Subcutaneous abdominal adipose tissue (tissue), 5 donors: ENCODE results near the gene LCMT1.
"Not testable (repeated sequence)": the region's sequence is repeated elsewhere in the genome, so short reads cannot be mapped to it uniquely, and the experiment has no call there.

ENCODE experiments used
- H3K27ac ChIP-seq: one replicate; pipeline ENCODE4 v1.7.0; 2013; ENCODE audit warnings: low read depth, mild to moderate bottlenecking, inconsistent platforms, low read length, moderate library complexity
- H3K27me3 ChIP-seq, 5 donors: one replicate each; pipeline ENCODE4 v1.7.0; 2013; ENCODE audit warnings: low read length in 5 of 5, inconsistent platforms in 1 of 5; ENCODE audit not compliant: control insufficient read depth in 5 of 5, insufficient read depth in 4 of 5
- H3K36me3 ChIP-seq, 5 donors: one replicate each; pipeline ENCODE4 v1.7.0; 2013; ENCODE audit warnings: low read length in 5 of 5; ENCODE audit not compliant: control insufficient read depth in 5 of 5, insufficient read depth in 5 of 5
- H3K4me1 ChIP-seq, 5 donors: one replicate each; pipeline ENCODE4 v1.7.0; 2013; ENCODE audit warnings: low read length in 5 of 5, mild to moderate bottlenecking in 3 of 5, moderate library complexity in 1 of 5; ENCODE audit not compliant: control insufficient read depth in 5 of 5, insufficient read depth in 5 of 5
- H3K4me3 ChIP-seq, 5 donors: one replicate each; pipeline ENCODE4 v1.7.0; 2013; ENCODE audit warnings: low read length in 5 of 5, low read depth in 1 of 5
- H3K9ac ChIP-seq, 5 donors: one replicate each; pipeline ENCODE4 v1.7.0; 2013; ENCODE audit warnings: low read length in 5 of 5, mild to moderate bottlenecking in 4 of 5, moderate library complexity in 3 of 5
- H3K9me3 ChIP-seq, 5 donors: one replicate each; pipeline ENCODE4 v1.7.0; 2013; ENCODE audit warnings: low read length in 5 of 5; ENCODE audit not compliant: control insufficient read depth in 5 of 5
- donor health status: healthy.
- donor health status: healthy.
- donor health status: healthy.
- donor health status: healthy.
- donor health status: healthy.

The LCMT1 gene

DNA sequence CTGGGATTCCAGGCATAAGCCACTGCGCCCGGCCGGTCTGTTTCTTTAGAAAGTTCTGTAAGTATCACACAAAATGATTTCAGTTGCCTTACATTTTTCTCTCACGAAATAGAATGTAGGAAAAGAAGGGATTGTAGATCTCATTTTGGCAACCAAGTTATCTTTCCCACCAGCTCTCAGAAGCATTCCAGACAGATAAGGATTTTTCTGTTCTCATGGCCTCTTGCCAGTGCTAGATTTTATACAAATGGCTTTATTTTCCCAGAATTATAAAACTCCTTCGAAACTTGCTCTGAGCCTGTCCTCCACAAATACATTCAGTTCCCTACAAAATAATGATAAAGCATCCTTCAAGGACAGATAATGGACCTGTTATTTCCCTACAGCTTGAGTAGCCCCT lies 46.9 kb downstream of the LCMT1 start:
- H3K4me1 ChIP-seq = peaks cover 0 to 16% (median 4%) of the 10 kb centered on the region in 5 donors
- H3K9ac ChIP-seq = no peak overlapping the region
- H3K9me3 ChIP-seq = no peaks in the 10 kb centered on the region
- H3K4me3 ChIP-seq = no peak overlapping the region
- H3K27me3 ChIP-seq = no peaks in the 10 kb centered on the region
- peaks cover 10 to 75% (median 35%) of the 10 kb centered on the region in 5 donors for H3K36me3 ChIP-seq
- no peak overlapping the region for H3K27ac ChIP-seq

- Histone ChIP-seq H3K27me3 (no peaks in the 10 kb centered on the region), H3K9ac (no peak overlapping the region), H3K4me1 (no peaks in the 10 kb centered on the region), H3K27ac (no peak overlapping the region), H3K4me3 (no peak overlapping the region), H3K9me3 (no peaks in the 10 kb centered on the region), H3K36me3 (peaks cover 17 to 89% (median 57%) of the 10 kb centered on the region in 5 donors)
Measured at GRCh38 chr16:25161753-25162367, 50.3 kb downstream of the LCMT1 start.

- Histone ChIP-seq H3K4me1 (no peaks in the 10 kb centered on the region), H3K4me3 (no peak overlapping the region), H3K27me3 (no peaks in the 10 kb centered on the region), H3K9me3 (no peaks in the 10 kb centered on the region), H3K9ac (no peak overlapping the region), H3K36me3 (peaks cover 23 to 86% (median 64%) of the 10 kb centered on the region in 5 donors), H3K27ac (no peak overlapping the region)
Measured at GRCh38 chr16:25163683-25164082, 52.1 kb downstream of the LCMT1 start.

- no peaks in the 10 kb centered on the region for H3K9me3 ChIP-seq
- no peak overlapping the region for H3K27ac ChIP-seq
- H3K36me3 ChIP-seq = peaks cover 28 to 87% (median 71%) of the 10 kb centered on the region in 5 donors
Measured at GRCh38 chr16:25165284-25165683, 53.7 kb downstream of the LCMT1 start.

DNA sequence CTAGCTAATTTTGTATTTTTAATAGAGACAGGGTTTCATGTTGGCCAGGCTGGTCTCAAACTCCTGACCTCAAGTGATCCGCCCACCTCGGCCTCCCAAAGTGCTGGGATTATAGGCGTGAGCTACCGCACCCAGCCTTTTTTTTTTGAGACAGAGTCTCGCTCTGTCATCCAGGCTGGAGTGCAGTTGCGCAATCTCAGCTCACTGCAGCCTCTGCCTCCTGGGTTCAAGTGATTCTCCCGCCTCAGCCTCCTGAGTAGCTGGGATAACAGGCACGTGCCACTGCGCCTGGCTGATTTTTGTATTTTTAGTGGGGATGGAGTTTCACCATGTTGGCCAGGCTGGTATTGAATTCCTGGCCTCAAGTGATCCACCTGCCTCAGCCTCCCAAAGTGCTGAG lies 56.4 kb downstream of the LCMT1 start:
- peaks cover 29 to 93% (median 82%) of the 10 kb centered on the region in 5 donors for H3K36me3 ChIP-seq
- not testable (repeated sequence) for H3K27me3 ChIP-seq, H3K4me1 ChIP-seq

More at GRCh38 chr16:25165284-25165683, 53.7 kb downstream of the LCMT1 start:
- Histone ChIP-seq H3K9ac (no peak overlapping the region), H3K4me1 (no peaks in the 10 kb centered on the region), H3K4me3 (no peak overlapping the region), H3K27me3 (no peaks in the 10 kb centered on the region)

DNA sequence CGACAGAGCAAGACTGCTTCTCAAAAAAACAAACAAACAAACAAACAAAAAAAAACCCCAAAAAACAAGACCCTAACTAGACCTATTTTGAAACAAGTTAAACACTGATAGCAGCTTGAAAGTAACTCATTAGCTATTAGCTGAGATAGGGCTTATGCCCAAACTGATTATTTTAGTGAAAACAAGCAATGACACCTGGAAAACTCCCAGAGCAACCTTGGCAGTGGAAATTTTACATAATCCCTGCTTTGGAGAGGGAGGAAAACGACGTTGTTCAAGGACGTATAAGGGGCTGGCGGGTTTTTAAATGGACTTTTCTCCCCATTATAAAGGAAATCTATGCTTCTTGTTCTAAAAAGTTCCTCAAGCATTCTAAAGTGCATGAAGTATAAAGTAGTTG lies 59.8 kb downstream of the LCMT1 start:
- Histone ChIP-seq H3K9ac (no peak overlapping the region), H3K4me3 (no peak overlapping the region), H3K9me3 (no peaks in the 10 kb centered on the region), H3K27me3 (no peaks in the 10 kb centered on the region), H3K36me3 (peaks cover 34 to 88% (median 68%) of the 10 kb centered on the region in 5 donors), H3K4me1 (no peaks in the 10 kb centered on the region), H3K27ac (no peak overlapping the region)

More for the DNA sequence above, 56.4 kb downstream of the LCMT1 start:
- not testable (repeated sequence) for H3K4me3 ChIP-seq, H3K9me3 ChIP-seq, H3K9ac ChIP-seq, H3K27ac ChIP-seq

- H3K27ac ChIP-seq = no peak overlapping the region
- no peaks in the 10 kb centered on the region for H3K27me3 ChIP-seq
- H3K9ac ChIP-seq = no peak overlapping the region
- H3K9me3 ChIP-seq = no peaks in the 10 kb centered on the region
- peaks cover 0 to 5% (median 4%) of the 10 kb centered on the region in 5 donors for H3K4me1 ChIP-seq
- no peak overlapping the region for H3K4me3 ChIP-seq
- peaks cover 29 to 78% (median 57%) of the 10 kb centered on the region in 5 donors for H3K36me3 ChIP-seq
Measured at GRCh38 chr16:25172831-25173230, 61.3 kb downstream of the LCMT1 start.

DNA sequence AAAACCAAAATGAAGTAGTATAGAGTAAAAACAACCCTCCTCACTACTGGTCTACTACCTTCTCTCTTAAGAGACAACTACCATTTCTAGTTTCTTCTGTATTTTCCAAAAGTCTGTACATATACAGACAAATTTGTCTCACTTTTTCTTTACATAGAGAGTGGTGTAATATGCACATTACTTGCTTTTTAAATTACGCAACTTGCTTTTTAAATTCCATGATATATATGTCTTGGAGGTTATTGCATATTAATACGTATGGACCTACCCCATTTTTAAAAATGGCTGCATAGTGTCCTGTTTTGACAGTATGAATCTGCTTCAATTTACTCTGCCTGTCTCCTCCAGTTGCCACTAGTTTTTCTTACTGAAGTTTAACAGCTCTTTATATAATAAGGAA lies 62.7 kb downstream of the LCMT1 start:
- Histone ChIP-seq H3K9me3 (no peaks in the 10 kb centered on the region), H3K27ac (no peak overlapping the region), H3K9ac (no peak overlapping the region), H3K4me3 (no peak overlapping the region), H3K4me1 (peaks cover 0 to 14% (median 12%) of the 10 kb centered on the region in 5 donors), H3K36me3 (peaks cover 25 to 76% (median 57%) of the 10 kb centered on the region in 5 donors), H3K27me3 (no peaks in the 10 kb centered on the region)

GRCh38 chr16:25176136-25176535 lies 64.6 kb downstream of the LCMT1 start:
- no peaks in the 10 kb centered on the region for H3K27me3 ChIP-seq
- H3K4me3 ChIP-seq = no peak overlapping the region
- peaks cover 21 to 59% (median 42%) of the 10 kb centered on the region in 5 donors for H3K36me3 ChIP-seq
- H3K9ac ChIP-seq = no peak overlapping the region
- peaks cover 0 to 14% (median 12%) of the 10 kb centered on the region in 5 donors for H3K4me1 ChIP-seq
- no peak overlapping the region for H3K27ac ChIP-seq
- H3K9me3 ChIP-seq = no peaks in the 10 kb centered on the region

DNA sequence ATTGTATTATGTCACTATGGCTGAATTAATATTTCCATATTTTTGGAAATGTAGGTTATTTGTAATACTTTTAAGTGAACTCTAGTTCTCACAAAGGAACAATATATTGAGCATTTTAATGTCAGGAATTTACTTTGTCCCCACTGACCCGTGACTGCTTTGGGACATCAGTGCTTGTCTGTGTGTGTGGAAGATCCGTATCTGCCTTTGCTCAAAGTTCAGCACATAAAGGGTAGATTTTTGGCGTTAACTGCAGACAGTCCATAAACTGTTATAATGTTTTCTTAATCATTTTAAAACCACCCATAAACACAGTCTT lies 65.9 kb downstream of the LCMT1 start:
- Histone ChIP-seq H3K9ac (no peak overlapping the region), H3K4me1 (peaks cover 0 to 14% (median 12%) of the 10 kb centered on the region in 5 donors), H3K27me3 (no peaks in the 10 kb centered on the region), H3K36me3 (peaks cover 12 to 47% (median 32%) of the 10 kb centered on the region in 5 donors), H3K27ac (no peak overlapping the region), H3K9me3 (no peaks in the 10 kb centered on the region), H3K4me3 (no peak overlapping the region)
